Activated gamma-delta T cell treated with Interleukin-2 at 50 U/mL for 16 hours (primary cell): ENCODE measurements around the gene ZNF66.
"Not testable (repeated sequence)": the region's sequence is repeated elsewhere in the genome, so short reads cannot be mapped to it uniquely, and the experiment has no call there.

Source experiments
- DNase-seq: peaks from one replicate; pipeline ENCODE4 v3.0.0-alpha.2; 2020

ZNF66 gene

DNA sequence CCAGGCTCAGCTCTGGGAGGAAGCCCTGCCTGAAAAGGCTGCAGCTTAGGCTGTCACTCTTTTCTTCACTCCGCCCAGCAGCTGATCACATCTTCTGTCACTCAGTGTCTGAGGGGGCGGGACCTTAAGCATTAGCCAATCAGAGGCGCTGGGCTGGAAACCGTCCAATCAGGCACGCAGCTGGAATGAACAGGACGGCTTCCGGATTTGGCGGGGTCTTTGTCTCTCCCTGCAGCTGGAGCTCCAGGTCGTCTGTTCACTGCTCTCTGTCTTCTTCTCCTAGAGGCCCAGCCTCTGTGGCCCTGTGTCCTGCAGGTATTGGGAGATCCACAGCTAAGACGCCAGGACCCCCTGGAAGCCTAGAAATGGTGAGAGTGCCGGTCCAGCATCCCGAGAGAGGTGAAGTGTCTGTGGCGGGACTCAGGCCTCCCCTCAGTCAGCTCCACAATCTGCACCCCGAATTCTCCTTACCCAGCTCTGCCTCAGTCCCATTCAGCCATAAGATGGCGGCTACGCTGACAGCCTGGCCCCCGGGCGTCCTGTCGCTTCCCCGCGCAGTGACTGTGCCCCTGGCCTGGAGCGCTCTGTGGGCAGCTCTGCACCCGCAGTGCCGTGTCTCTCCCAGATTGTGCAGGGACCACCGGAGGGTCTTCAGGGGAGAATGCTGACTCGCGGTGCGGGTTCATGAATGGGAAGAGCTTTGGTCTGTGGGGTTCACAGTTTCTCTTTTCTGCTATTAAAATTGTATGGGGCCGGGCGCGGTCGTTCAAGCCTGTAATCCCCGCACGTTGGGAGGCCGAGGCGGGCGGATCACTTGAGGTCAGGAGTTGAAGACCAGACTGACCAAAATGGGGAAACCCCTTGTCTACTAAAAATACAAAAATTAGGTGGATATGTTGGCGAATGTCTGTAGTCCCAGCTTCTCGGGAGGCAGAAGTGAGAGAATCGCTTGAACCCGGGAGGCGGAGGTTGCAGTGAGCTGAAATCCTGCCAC is at the start of gene ZNF66:
Gene ZNF66, plus strand, starts transcription at position 222 of the 994 bp plus-strand sequence. Its CDS starts 144 bp downstream, at position 366.
- peak; percentile 94 for DNase-seq

DNA sequence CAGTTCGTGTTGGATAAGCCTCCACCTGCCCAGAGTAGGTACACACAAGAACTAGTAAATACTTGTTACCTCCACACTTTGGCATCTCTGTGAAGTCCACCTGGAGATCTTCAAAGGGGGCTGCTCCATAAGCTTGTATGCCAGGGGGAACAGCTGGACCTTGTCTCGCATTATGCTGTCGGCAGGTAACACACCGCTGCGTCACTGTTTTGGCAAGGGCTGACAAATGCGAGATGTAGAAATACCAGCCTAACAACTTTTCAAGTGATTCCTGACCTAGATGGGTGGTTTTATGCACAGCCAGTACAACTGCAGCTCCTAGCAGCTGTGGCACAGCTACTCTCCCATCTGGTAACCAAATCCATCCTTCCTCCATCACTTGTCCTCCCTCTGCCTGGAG is 25.9 kb upstream of the ZNF66 start:
- not testable (repeated sequence) for DNase-seq

DNA sequence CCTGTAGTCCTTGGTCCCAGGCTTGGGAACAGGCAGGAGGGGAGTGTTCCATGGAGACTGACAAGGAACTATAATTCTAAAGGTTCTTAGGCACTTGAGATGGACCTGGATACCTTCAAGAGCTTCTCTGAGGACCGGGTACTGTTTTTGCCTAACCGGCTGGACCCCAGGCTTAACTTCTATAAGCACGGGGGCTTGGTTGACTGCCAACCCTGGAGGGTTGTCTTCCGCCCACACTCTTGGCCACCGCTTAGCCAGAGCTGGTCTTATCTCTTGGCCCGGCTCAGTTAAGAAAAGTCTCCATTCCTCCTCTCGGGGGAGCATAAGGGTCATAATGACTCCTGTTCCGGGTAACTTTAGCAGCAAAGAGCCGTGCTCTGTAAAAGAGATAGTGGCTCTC is 23.8 kb upstream of the ZNF66 start:
- DNase-seq = not testable (repeated sequence)

DNA sequence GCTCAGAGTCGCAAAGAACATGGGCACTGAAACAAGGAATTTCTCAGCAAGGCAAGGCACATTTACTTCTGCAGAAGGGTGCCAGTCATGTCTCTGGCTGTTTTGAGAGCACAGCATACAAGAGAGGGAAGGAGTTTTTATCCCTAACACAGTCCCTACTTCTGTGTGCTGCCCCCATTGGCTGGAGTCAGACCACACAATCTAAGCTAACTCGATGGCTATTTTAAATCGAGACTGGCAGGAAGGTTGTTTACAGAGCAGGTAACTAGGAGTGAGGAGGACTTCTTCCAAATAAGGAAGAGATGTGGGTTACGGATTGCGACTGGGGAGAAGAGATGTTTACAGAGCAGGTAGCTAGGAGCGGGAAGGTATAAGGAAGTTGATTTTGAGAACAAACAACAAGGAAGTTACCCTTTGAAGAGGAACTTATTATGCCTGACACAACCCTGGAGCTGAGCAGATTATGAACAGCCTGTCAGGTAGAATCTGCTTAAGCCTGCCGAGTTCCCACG is 6.8 kb upstream of the ZNF66 start:
- not testable (repeated sequence) for DNase-seq

DNA sequence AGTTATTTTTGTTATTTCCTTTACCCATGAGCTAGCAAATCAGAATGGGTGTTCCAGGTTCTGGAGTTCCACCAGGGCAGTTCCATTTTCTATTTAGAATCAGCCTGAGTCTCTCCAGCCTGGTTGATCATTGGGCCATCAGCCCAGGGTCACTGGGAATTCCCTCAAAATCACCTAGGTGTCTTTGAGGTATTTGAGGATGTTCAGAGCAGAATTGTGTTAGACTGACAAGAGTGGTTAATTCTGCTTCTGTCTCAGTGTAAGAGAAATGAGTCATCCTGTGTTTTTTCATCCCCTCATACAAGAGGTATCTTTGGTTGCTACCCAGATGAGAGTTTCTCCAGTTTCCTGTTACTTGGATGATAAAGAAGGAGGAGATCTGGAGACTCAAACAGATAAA is 11.7 kb downstream of the ZNF66 start:
- DNase-seq = no peak

DNA sequence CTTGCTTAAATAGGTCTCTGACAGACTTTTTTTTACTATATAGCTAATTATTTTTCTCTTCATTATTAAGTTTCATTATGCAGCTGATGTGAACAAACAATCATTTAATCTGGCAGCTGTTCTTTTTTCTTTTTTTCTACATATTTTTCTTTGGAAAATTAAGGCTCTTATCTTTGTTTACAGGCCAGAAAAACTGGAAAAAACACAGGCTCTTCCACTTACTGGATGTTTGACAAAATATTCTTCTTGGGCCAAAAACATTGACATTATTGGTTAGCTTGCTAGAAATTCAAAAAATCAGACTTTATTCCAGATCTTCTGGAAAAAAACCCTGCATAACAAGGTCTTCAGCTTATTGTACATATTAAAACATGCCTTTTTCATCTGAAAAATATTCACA is 15.7 kb downstream of the ZNF66 start:
- no peak for DNase-seq

DNA sequence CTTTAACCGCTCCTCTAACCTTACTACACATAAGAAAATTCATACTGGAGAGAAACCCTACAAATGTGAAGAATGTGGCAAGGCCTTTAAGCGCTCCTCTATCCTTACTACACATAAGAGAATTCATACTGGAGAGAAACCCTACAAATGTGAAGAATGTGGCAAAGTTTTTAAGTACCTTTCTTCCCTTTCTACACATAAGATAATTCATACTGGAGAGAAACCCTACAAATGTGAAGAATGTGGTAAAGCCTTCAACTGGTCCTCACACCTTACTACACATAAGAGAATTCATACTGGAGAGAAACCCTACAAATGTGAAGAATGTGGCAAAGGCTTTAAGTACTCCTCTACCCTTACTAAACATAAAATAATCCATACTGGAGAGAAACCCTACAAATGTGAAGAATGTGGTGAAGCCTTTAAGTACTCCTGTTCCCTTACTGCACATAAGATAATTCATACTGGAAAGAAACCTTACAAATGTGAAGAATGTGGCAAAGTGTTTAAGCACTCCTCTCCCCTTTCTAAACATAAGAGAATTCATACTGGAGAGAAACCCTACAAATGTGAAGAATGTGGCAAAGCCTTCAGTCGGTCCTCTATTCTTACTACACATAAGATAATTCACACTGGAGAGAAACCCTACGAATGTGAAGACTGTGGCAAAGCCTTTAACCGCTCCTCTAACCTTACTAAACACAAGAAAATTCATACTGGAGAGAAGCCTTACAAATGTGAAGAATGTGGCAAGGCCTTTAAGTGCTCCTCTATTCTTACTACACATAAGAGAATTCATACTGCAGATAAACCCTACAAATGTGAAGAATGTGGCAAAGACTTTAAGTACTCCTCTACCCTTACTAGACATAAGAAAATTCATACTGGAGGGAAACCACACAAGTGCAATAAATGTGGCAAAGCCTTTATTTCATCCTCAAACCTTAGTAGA is 30.5 kb downstream of the ZNF66 start:
- not testable (repeated sequence) for DNase-seq

DNA sequence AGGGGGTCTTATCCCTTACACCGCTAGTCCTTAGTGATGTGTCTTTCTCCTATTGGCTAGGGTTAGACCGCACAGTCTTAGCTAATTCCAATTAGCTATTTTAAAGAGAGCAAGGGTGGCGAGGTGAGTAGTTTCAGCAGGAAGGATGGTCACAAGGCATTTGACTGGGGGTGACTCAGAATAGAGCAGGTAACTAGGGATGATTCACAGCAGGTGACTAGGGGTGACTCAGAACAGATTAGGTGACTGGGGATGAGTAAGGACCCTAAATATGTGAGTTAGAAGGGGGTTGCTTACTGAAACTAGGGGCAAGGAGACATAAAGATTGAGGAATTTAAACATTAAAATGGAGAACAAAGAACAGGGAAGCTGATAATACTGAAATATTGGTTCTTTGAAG is 64.3 kb downstream of the ZNF66 start:
- DNase-seq = no peak
